HEK293 (cell line): ENCODE results near the gene DNAL4.
A peak's percentile ranks its signal among the peaks of the same experiment; 100 is the strongest.

Experiments used
- BCL11B ChIP-seq: fragments of 450-650 bp; formaldehyde crosslinking; IDR thresholded peaks from 2 replicates; pipeline ENCODE4 v1.5.1; 2016; ENCODE audit warnings: low read depth, missing biosample characterization, missing genetic modification characterization
- GLI4 ChIP-seq: fragments of 450-650 bp; formaldehyde crosslinking; IDR thresholded peaks from 2 replicates; pipeline ENCODE4 v1.5.1; 2016; ENCODE audit warnings: missing biosample characterization, missing genetic modification characterization
- HOXA7 ChIP-seq: sonication (generic); formaldehyde crosslinking; IDR thresholded peaks from 2 replicates; pipeline ENCODE4 v1.8.1; 2022; ENCODE audit warnings: missing genetic modification reagents, borderline replicate concordance
- KLF10 ChIP-seq: fragments of 450-650 bp; IDR thresholded peaks from 2 replicates; pipeline ENCODE4 v1.5.1; 2018; ENCODE audit warnings: missing biosample characterization, mild to moderate bottlenecking, missing genetic modification characterization
- KLF8 ChIP-seq: fragments of 450-650 bp; formaldehyde crosslinking; IDR thresholded peaks from 2 replicates; pipeline ENCODE4 v1.5.1; 2016; ENCODE audit warnings: missing biosample characterization, missing genetic modification characterization
- PATZ1 ChIP-seq: fragments of 450-650 bp; formaldehyde crosslinking; IDR thresholded peaks from 2 replicates; pipeline ENCODE4 v1.5.1; 2016; ENCODE audit warnings: missing biosample characterization, missing genetic modification characterization
- PRDM10 ChIP-seq: fragments of 450-650 bp; formaldehyde crosslinking; IDR thresholded peaks from 2 replicates; pipeline ENCODE4 v1.5.1; 2016; ENCODE audit warnings: missing biosample characterization, missing genetic modification characterization
- SETDB1 ChIP-seq: IDR thresholded peaks from one replicate; pipeline ENCODE4 v1.6.1; 2017; ENCODE audit warnings: mild to moderate bottlenecking, low read length, moderate library complexity, mixed read lengths; ENCODE audit not compliant: insufficient read length
- SP2 ChIP-seq: fragments of 450-650 bp; formaldehyde crosslinking; IDR thresholded peaks from 2 replicates; pipeline ENCODE4 v1.5.1; 2016; ENCODE audit warnings: missing biosample characterization, missing genetic modification characterization
- WT1 ChIP-seq: fragments of 450-650 bp; formaldehyde crosslinking; IDR thresholded peaks from 2 replicates; pipeline ENCODE4 v1.5.1; 2016; ENCODE audit warnings: missing biosample characterization, missing genetic modification characterization
- ZBTB44 ChIP-seq: fragments of 450-650 bp; IDR thresholded peaks from 2 replicates; pipeline ENCODE4 v1.5.1; 2018; ENCODE audit warnings: missing biosample characterization, mild to moderate bottlenecking, missing genetic modification characterization
- ZBTB8A ChIP-seq: fragments of 450-650 bp; formaldehyde crosslinking; IDR thresholded peaks from 2 replicates; pipeline ENCODE4 v1.5.1; 2016; ENCODE audit warnings: missing biosample characterization, missing genetic modification characterization
- ZFP41 ChIP-seq: fragments of 450-650 bp; formaldehyde crosslinking; IDR thresholded peaks from 2 replicates; pipeline ENCODE4 v1.5.1; 2016; ENCODE audit warnings: missing biosample characterization, missing genetic modification characterization, borderline replicate concordance
- ZNF133 ChIP-seq: fragments of 450-650 bp; formaldehyde crosslinking; IDR thresholded peaks from 2 replicates; pipeline ENCODE4 v1.5.1; 2016; ENCODE audit warnings: missing biosample characterization, missing genetic modification characterization
- ZNF146 ChIP-seq: fragments of 450-650 bp; formaldehyde crosslinking; IDR thresholded peaks from 2 replicates; pipeline ENCODE4 v1.5.1; 2016; ENCODE audit warnings: missing biosample characterization, missing genetic modification characterization
- ZNF335 ChIP-seq: fragments of 450-650 bp; formaldehyde crosslinking; conservative IDR thresholded peaks from 2 replicates; pipeline ENCODE4 v1.5.1; 2016; ENCODE audit warnings: missing biosample characterization, missing genetic modification characterization
- ZNF350 ChIP-seq: fragments of 450-650 bp; formaldehyde crosslinking; IDR thresholded peaks from 2 replicates; pipeline ENCODE4 v1.5.0; 2017; ENCODE audit warnings: missing biosample characterization, mild to moderate bottlenecking, missing genetic modification characterization
- ZNF391 ChIP-seq: fragments of 450-650 bp; formaldehyde crosslinking; IDR thresholded peaks from 2 replicates; pipeline ENCODE4 v1.5.1; 2016; ENCODE audit warnings: low read depth, missing biosample characterization, missing genetic modification characterization, borderline replicate concordance
- ZNF398 ChIP-seq: fragments of 450-650 bp; formaldehyde crosslinking; IDR thresholded peaks from 2 replicates; pipeline ENCODE4 v1.5.1; 2017; ENCODE audit warnings: missing biosample characterization, missing genetic modification characterization
- ZNF548 ChIP-seq: fragments of 450-650 bp; formaldehyde crosslinking; IDR thresholded peaks from 2 replicates; pipeline ENCODE4 v1.5.1; 2016; ENCODE audit warnings: missing biosample characterization, missing genetic modification characterization
- ZNF626 ChIP-seq: fragments of 450-650 bp; sonication (Bioruptor Pico); formaldehyde crosslinking; IDR thresholded peaks from 2 replicates; pipeline ENCODE4 v1.5.1; 2018; ENCODE audit warnings: missing biosample characterization, missing genetic modification characterization, inconsistent platforms
- ZNF792 ChIP-seq: fragments of 450-650 bp; formaldehyde crosslinking; IDR thresholded peaks from 2 replicates; pipeline ENCODE4 v1.5.1; 2016; ENCODE audit warnings: missing biosample characterization, missing genetic modification characterization
- ZSCAN23 ChIP-seq: fragments of 450-650 bp; formaldehyde crosslinking; IDR thresholded peaks from 2 replicates; pipeline ENCODE4 v1.5.1; 2016; ENCODE audit warnings: missing biosample characterization, missing genetic modification characterization
- TF ChIP-seq, protein P1 (sequence below): fragments of 450-650 bp; formaldehyde crosslinking; IDR thresholded peaks from 2 replicates; pipeline ENCODE4 v1.5.1; 2016; ENCODE audit warnings: missing biosample characterization, missing genetic modification characterization
- TF ChIP-seq, protein P2 (sequence below): fragments of 450-650 bp; formaldehyde crosslinking; IDR thresholded peaks from 2 replicates; pipeline ENCODE4 v1.5.1; 2016; ENCODE audit warnings: missing biosample characterization, missing genetic modification characterization
- TF ChIP-seq, protein P3 (sequence below): fragments of 450-650 bp; formaldehyde crosslinking; IDR thresholded peaks from 2 replicates; pipeline ENCODE4 v1.5.1; 2016; ENCODE audit warnings: missing biosample characterization, missing genetic modification characterization

DNAL4 gene

DNA sequence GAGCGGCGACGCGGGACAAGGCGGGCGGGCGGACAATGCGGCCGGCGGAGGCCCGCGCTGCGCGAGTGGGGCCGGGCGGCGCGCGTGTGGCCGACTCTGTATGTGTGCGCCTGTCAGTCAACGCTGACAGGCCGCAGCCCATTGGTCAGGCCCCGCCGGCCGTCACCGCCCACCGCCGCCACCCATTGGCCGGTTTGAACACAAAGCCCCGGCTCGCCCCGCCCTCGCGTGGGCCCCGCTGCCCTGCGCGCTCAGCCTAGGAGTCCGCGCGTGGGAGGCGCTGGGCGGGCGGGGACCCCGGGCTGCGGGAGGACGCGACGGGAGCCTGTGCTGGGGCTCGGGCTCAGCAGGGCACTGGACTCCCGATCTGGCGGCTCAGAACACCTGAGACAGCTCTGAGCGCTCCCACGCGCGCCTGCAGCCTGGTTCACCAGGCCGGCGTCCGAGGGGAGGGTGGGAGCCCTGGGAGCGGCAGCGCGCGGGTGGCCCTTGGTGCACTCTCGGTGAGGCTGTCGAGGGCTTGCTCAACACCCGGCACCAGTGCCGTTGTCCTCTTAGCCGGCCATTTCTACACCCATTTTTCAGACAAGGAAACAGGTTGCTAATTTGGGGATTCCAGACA is 37.9 kb downstream of the DNAL4 start, which contains the start of gene SUN2 (continued):
- TF ChIP-seq, protein P1, sequence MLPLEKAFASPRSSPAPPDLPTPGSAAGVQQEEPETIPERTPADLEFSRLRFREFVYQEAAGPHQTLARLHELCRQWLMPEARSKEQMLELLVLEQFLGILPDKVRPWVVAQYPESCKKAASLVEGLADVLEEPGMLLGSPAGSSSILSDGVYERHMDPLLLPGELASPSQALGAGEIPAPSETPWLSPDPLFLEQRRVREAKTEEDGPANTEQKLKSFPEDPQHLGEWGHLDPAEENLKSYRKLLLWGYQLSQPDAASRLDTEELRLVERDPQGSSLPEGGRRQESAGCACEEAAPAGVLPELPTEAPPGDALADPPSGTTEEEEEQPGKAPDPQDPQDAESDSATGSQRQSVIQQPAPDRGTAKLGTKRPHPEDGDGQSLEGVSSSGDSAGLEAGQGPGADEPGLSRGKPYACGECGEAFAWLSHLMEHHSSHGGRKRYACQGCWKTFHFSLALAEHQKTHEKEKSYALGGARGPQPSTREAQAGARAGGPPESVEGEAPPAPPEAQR (tag by site-specific recombination): no peak
- TF ChIP-seq KLF8 (tag by site-specific recombination) (peak; percentile 34; the same call in 1 of the 2 replicates), ZSCAN23 (tag by site-specific recombination) (no peak), ZNF391 (tag by site-specific recombination) (no peak), GLI4 (tag by site-specific recombination) (no peak), BCL11B (tag by site-specific recombination) (no peak), SP2 (tag by site-specific recombination) (peak; percentile 82), ZFP41 (tag by site-specific recombination) (no peak), ZNF133 (tag by site-specific recombination) (no peak), ZBTB8A (tag by site-specific recombination) (peak; percentile 98), ZNF398 (tag by site-specific recombination) (no peak), ZNF146 (tag by site-specific recombination) (no peak), KLF10 (no peak), ZNF548 (tag by site-specific recombination) (no peak), PRDM10 (tag by site-specific recombination) (no peak), PATZ1 (no peak; the same call in 1 of the 2 replicates), ZBTB44 (tag by site-specific recombination) (no peak), SETDB1 (no peak), ZNF350 (tag by site-specific recombination) (no peak), ZNF626 (tag by site-specific recombination) (no peak), WT1 (tag by site-specific recombination) (no peak), HOXA7 (CRISPR knock-in tag) (no peak), ZNF335 (tag by site-specific recombination) (peak; percentile 90), ZNF792 (tag by site-specific recombination) (no peak)
- TF ChIP-seq, protein P2, sequence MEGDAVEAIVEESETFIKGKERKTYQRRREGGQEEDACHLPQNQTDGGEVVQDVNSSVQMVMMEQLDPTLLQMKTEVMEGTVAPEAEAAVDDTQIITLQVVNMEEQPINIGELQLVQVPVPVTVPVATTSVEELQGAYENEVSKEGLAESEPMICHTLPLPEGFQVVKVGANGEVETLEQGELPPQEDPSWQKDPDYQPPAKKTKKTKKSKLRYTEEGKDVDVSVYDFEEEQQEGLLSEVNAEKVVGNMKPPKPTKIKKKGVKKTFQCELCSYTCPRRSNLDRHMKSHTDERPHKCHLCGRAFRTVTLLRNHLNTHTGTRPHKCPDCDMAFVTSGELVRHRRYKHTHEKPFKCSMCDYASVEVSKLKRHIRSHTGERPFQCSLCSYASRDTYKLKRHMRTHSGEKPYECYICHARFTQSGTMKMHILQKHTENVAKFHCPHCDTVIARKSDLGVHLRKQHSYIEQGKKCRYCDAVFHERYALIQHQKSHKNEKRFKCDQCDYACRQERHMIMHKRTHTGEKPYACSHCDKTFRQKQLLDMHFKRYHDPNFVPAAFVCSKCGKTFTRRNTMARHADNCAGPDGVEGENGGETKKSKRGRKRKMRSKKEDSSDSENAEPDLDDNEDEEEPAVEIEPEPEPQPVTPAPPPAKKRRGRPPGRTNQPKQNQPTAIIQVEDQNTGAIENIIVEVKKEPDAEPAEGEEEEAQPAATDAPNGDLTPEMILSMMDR (tag by site-specific recombination): no peak
- TF ChIP-seq, protein P3, sequence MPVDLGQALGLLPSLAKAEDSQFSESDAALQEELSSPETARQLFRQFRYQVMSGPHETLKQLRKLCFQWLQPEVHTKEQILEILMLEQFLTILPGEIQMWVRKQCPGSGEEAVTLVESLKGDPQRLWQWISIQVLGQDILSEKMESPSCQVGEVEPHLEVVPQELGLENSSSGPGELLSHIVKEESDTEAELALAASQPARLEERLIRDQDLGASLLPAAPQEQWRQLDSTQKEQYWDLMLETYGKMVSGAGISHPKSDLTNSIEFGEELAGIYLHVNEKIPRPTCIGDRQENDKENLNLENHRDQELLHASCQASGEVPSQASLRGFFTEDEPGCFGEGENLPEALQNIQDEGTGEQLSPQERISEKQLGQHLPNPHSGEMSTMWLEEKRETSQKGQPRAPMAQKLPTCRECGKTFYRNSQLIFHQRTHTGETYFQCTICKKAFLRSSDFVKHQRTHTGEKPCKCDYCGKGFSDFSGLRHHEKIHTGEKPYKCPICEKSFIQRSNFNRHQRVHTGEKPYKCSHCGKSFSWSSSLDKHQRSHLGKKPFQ (tag by site-specific recombination): no peak
